Left lung (tissue), 10 donors: ENCODE measurements around the gene GNPTG. TPM values are rescaled to one million over a fixed set of nuclear protein-coding genes. Genes with fewer than 3 reads are reported as not detected.
A peak's percentile ranks its signal among the peaks of the same experiment; 100 is the strongest.

Source experiments
- ATAC-seq: fragments of 200-7000 bp; cut with Tn5 transposase; one replicate; pipeline ENCODE4 v1.9.1; 2020; ENCODE audit warnings: moderate library complexity
- DNase-seq, 4 donors: peaks; one replicate each; pipeline ENCODE4 v3.0.0-alpha.2; 2013 to 2020
- H3K27ac ChIP-seq, 2 donors: fragments of 200-600 bp; sonication (generic) in 1 of 2; one replicate each; pipeline versions ENCODE4 v1.5.0 to v1.8.0; 2020 to 2021
- H3K27me3 ChIP-seq, 2 donors: fragments of 200-600 bp; sonication (generic) in 1 of 2; one replicate each; pipeline versions ENCODE4 v1.5.0 to v1.8.0; 2020 to 2021
- H3K36me3 ChIP-seq, 2 donors: fragments of 200-600 bp; sonication (generic) in 1 of 2; one replicate each; pipeline versions ENCODE4 v1.5.0 to v1.8.0; 2020 to 2021
- H3K4me1 ChIP-seq, 2 donors: fragments of 200-600 bp; one replicate each; pipeline ENCODE4 v1.8.0; 2021
- H3K4me3 ChIP-seq, 2 donors: fragments of 200-600 bp; sonication (generic) in 1 of 2; one replicate each; pipeline versions ENCODE4 v1.5.0 to v1.8.0; 2020 to 2021; ENCODE audit warnings: mild to moderate bottlenecking in 1 of 2
- H3K9me3 ChIP-seq, 2 donors: fragments of 200-600 bp; sonication (generic) in 1 of 2; one replicate each; pipeline versions ENCODE4 v1.5.0 to v1.8.0; 2020 to 2021
- intact Hi-C, 2 donors: fragments of 100-400 bp; cut with DNase I; formaldehyde crosslinking; loops; one replicate each; pipeline versions ENCODE4 v1.11.2 to v1.14.2; 2022
- polyA plus RNA-seq, 6 donors: library from polyadenylated mRNA; unstranded; fragments of 120-200 nt; gene quantifications; one replicate each; pipeline ENCODE4 v1.2.1, GENCODE V29; 2013; ENCODE audit not compliant: insufficient read length in 6 of 6
- total RNA-seq, 2 donors: library from RNA; stranded (reverse); fragmentation: NEBNext Ultra II Directional; extraction: Animal tissue kit (Norgen Biotek cat#: 25700); gene quantifications; one replicate each; pipeline ENCODE4 v1.2.1, GENCODE V29; 2021
- TF ChIP-seq, protein P1 (sequence below), 2 donors: fragments of 200-600 bp; sonication (generic) in 1 of 2; IDR thresholded peaks; one replicate each; pipeline versions ENCODE4 v1.5.0 to v1.8.0; 2021; ENCODE audit warnings: antibody characterized with exemption in 2 of 2
- donor health status: DM: no; HTN: yes; CAD: no.
- donor health status: DM: no; HTN: no; CAD: no.

Gene GNPTG
- total and polyA plus RNA-seq, 8 donors = 32.0 to 97.4 (median 49.4) TPM

DNA sequence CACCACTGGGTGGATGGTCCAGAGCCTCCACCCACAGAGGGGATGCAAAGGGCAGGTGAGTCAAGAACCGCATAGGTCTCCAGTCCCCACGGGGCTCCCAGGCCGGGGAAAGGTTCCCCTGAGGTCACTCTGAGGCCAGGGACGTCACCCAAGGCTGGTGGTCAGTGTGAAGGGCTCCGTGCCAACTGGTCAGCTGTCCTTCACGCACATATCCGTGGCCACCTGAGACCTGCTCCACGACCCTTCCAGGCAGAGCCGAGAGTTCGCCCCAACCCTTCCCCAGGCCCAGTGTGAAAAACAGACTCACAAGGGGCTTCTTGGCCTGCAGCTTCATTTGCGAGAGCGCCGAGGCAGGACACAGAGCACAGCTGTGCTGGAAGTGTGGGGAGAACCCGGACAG, 2.8 kb upstream of the GNPTG start:
- no peaks in the 10 kb centered on the region for H3K9me3 ChIP-seq
- H3K4me1 ChIP-seq = peaks cover 8 to 33% of the 10 kb centered on the region in 2 donors
- no peak overlapping the region for H3K27ac ChIP-seq
- H3K27me3 ChIP-seq = no peaks in the 10 kb centered on the region
- H3K36me3 ChIP-seq = peaks cover 0 to 35% of the 10 kb centered on the region in 2 donors
- TF ChIP-seq, protein P1, sequence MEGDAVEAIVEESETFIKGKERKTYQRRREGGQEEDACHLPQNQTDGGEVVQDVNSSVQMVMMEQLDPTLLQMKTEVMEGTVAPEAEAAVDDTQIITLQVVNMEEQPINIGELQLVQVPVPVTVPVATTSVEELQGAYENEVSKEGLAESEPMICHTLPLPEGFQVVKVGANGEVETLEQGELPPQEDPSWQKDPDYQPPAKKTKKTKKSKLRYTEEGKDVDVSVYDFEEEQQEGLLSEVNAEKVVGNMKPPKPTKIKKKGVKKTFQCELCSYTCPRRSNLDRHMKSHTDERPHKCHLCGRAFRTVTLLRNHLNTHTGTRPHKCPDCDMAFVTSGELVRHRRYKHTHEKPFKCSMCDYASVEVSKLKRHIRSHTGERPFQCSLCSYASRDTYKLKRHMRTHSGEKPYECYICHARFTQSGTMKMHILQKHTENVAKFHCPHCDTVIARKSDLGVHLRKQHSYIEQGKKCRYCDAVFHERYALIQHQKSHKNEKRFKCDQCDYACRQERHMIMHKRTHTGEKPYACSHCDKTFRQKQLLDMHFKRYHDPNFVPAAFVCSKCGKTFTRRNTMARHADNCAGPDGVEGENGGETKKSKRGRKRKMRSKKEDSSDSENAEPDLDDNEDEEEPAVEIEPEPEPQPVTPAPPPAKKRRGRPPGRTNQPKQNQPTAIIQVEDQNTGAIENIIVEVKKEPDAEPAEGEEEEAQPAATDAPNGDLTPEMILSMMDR (IDR thresholded peaks at IDR 0.05) = no peak
- ATAC-seq (no peak), DNase-seq (no peak)
- H3K4me3 ChIP-seq = no peak overlapping the region
- intact Hi-C loops = no loop called here

DNA sequence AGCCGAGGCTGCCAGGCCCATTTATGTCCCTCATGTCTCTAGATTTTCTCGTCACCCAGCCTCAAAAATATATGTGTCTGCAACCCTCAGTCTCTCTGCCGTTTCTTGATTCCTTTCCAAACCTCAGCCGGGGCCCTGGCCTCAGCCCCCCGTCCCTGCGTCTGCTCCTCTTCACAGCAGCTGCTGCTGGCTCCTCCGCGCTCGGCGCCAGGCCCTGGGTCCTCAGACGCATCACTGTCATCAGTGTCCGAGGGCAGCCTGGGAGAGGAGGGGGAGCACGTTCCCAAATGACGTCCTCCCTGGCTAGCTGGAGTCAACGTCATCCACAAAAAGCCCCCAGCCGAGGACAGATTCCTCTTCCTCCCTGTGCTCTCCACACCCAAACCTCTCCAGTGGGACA, 2.4 kb upstream of the GNPTG start:
- H3K4me3 ChIP-seq = no peak overlapping the region
- intact Hi-C loops = no loop called here
- H3K4me1 ChIP-seq = peaks cover 8 to 38% of the 10 kb centered on the region in 2 donors
- H3K9me3 ChIP-seq = no peaks in the 10 kb centered on the region
- no peak overlapping the region for H3K27ac ChIP-seq
- DNase-seq = no peak
- ATAC-seq = no peak
- H3K36me3 ChIP-seq = peaks cover 0 to 35% of the 10 kb centered on the region in 2 donors
- TF ChIP-seq, protein P1 (IDR thresholded peaks at IDR 0.05) = no peak
- no peaks in the 10 kb centered on the region for H3K27me3 ChIP-seq

DNA sequence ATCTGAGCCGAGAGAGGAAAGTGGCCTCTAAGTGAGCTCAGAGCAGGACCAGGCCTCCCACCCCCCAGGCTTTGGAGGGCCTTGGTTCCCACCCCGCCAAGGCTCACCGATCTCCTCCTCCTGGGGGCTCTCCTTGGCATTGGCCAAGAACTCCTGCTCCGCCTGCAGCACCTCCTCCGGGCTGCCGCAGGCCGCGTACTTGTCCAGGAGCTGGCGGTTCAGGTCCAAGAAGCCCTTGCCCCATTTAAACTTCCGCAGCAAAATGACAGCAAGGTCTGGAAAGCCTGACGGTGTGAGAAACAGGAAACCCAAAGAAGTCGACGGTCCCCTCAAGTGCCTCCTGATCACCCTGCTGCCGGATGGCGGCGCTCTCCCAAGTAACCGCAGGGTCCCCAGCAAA, 1.8 kb upstream of the GNPTG start:
- no peak for DNase-seq

DNA sequence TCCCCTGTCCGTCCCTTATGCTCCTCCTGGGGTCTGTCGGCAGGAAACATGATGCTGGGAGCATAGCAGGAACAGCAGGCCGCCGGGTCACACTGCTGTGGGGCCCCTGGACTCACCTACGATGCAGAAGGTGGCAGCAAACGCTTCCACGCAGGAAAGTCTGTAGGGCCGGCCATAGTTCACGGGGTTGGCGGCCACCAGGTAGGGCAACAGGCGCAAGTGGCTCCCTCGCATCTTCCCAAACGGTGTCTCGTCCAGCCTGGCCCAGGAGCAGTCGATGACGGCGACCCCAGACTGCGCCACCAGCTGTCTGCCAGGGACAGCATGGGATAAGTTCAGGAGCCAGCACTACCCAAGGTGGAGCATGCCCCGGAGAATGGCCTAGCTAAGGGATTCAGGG, 1.0 kb upstream of the GNPTG start:
- intact Hi-C loops = no loop called here
- H3K27ac ChIP-seq = no peak overlapping the region
- peak overlapping the region; percentile 99 to 100 for H3K4me3 ChIP-seq
- peaks cover 0 to 35% of the 10 kb centered on the region in 2 donors for H3K36me3 ChIP-seq
- H3K4me1 ChIP-seq = peaks cover 8 to 41% of the 10 kb centered on the region in 2 donors
- no peaks in the 10 kb centered on the region for H3K9me3 ChIP-seq
- ATAC-seq (no peak), DNase-seq (no peak)
- H3K27me3 ChIP-seq = no peaks in the 10 kb centered on the region
- TF ChIP-seq, protein P1 (IDR thresholded peaks at IDR 0.05) = no peak

More for the DNA sequence above, 1.8 kb upstream of the GNPTG start:
- peaks cover 0 to 35% of the 10 kb centered on the region in 2 donors for H3K36me3 ChIP-seq
- peaks cover 8 to 41% of the 10 kb centered on the region in 2 donors for H3K4me1 ChIP-seq
- ATAC-seq = no peak
- H3K4me3 ChIP-seq = no peak overlapping the region
- no peak overlapping the region for H3K27ac ChIP-seq
- no peaks in the 10 kb centered on the region for H3K27me3 ChIP-seq
- intact Hi-C loops = no loop called here
- H3K9me3 ChIP-seq = no peaks in the 10 kb centered on the region
- TF ChIP-seq, protein P1 (IDR thresholded peaks at IDR 0.05) = no peak

DNA sequence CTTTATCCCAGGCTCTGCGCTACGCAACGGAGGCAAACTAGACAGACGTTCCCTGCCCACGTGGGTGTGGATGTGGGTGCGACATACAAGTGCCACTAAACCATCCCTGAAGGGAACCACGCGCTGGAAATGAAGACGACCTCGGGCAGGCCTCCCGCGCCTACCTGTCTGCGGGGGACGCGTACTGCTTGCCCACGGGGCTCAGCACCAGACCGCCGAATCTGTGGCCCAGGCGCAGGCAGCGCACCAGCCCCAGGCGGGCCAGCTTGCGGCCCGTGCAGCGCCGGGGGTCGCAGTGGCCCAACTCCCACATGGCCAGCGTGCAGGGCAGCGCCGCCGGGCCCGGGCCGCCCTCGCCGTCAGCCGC, 533 bp upstream of the GNPTG start:
- peak; percentile 3 for ATAC-seq
- Histone ChIP-seq H3K27me3 (no peaks in the 10 kb centered on the region), H3K36me3 (peaks cover 0 to 35% of the 10 kb centered on the region in 2 donors), H3K9me3 (no peaks in the 10 kb centered on the region), H3K27ac (peak overlapping the region in 1 of 2 donors; percentile 74), H3K4me3 (peak overlapping the region; percentile 99 to 100), H3K4me1 (peaks cover 8 to 41% of the 10 kb centered on the region in 2 donors)
- DNase-seq = no peak
- intact Hi-C loops = no loop called here
- TF ChIP-seq, protein P1 (IDR thresholded peaks at IDR 0.05) = no peak
